ENCODE measurements around the gene GRIN2B. TPM values are rescaled to one million over a fixed set of nuclear protein-coding genes. Genes with fewer than 3 reads are reported as not detected.

GRIN2B gene
- 1 to 10 TPM in 2 of 3 donors, under 1 TPM in 1; 0.76 to 1.6 (median 1.1) TPM for polyA plus RNA-seq (ENCODE audit: insufficient read length in 3 of 3)

GRCh38 chr12:13981296-13981962, at the start of gene GRIN2B:
TSS of gene GRIN2B (minus strand) at chr12:13981602. CDS start at chr12:13866208, 115,394 bp downstream.
- DNase-seq (ENCODE audit: low read depth in 3 of 3, low spot score in 2 of 3) = peak in 2 of 3 donors; percentile 33 to 39

- no peak for DNase-seq (ENCODE audit: low read depth in 3 of 3, low spot score in 2 of 3)
Observed at GRCh38 chr12:14026537-14026936, 45.1 kb upstream of the GRIN2B start.

GRCh38 chr12:14024591-14024990, 43.2 kb upstream of the GRIN2B start:
- DNase-seq (ENCODE audit: low read depth in 3 of 3, low spot score in 2 of 3) = no peak

DNA sequence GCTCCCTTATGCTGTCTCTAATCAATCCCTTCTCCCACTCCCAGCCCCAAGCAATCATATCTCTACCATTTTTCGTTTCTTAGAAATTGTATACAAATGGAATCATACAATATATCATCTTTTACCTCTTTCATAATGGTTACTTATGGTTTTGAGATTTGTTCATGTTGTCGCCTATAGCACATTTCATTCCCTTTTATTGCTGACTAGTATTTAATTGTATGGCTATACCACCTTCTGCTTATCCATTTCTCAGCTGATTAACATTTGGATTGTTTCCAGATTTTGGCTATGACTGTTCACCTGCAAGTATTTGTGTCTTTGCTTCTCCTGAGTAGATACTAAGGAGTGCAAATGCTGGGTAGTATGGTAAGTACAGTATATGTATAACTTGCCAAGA, 36.7 kb upstream of the GRIN2B start:
- DNase-seq (ENCODE audit: low read depth in 3 of 3, low spot score in 2 of 3) = no peak

- no peak for DNase-seq (ENCODE audit: low read depth in 3 of 3, low spot score in 2 of 3)
Observed at GRCh38 chr12:14010989-14011388, 29.6 kb upstream of the GRIN2B start.

DNA sequence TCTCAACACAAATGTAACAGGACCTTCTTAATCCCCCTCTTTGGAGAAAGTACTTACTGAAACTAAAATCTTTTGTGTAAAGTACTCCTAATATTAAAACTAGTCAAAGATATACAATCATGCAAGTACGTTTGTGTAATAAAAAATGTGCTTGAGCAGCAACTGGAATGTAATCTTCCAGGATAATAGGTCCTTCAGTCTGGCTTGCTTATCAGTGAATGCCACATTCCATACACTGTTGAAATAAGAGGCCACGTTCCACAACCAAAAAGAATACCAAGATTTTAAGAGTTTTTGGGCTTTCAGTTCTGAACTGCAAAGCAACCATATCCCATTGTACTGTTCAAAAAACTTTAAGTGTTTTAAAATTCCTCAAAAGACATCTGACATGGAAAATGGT, 26.2 kb upstream of the GRIN2B start:
- no peak for DNase-seq (ENCODE audit: low read depth in 3 of 3, low spot score in 2 of 3)

DNA sequence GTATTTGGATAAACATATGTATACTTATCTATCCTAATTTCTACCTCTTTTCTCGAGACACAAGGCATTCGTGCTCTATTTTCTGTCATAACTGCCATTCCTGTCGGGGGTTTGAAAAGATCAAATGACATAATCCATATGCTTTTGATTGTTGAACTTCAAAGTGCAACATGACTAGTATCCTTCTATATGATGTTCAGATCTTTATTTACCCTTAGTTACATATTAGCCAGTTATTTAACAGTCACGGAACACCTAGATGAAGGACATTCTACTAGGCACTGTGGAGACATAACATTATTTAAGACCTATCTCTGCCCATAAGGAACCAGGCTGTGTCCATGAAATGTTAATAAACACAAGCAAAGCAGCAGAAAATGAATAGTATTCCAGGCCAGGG, 11.2 kb upstream of the GRIN2B start:
- DNase-seq (ENCODE audit: low read depth in 3 of 3, low spot score in 2 of 3) = no peak

- no peak for DNase-seq (ENCODE audit: low read depth in 3 of 3, low spot score in 2 of 3)
Observed at GRCh38 chr12:13992106-13992505, 10.7 kb upstream of the GRIN2B start.

- DNase-seq (ENCODE audit: low read depth in 3 of 3, low spot score in 2 of 3) = no peak
Observed at GRCh38 chr12:13986031-13986430, 4.6 kb upstream of the GRIN2B start.

GRCh38 chr12:13981990-13982389, 588 bp upstream of the GRIN2B start:
- DNase-seq (ENCODE audit: low read depth in 3 of 3, low spot score in 2 of 3) = peak in 1 of 3 donors; percentile 23

- peak in 1 of 3 donors; percentile 12 for DNase-seq (ENCODE audit: low read depth in 3 of 3, low spot score in 2 of 3)
Observed at GRCh38 chr12:13980538-13981295, 685 bp downstream of the GRIN2B start.

DNA sequence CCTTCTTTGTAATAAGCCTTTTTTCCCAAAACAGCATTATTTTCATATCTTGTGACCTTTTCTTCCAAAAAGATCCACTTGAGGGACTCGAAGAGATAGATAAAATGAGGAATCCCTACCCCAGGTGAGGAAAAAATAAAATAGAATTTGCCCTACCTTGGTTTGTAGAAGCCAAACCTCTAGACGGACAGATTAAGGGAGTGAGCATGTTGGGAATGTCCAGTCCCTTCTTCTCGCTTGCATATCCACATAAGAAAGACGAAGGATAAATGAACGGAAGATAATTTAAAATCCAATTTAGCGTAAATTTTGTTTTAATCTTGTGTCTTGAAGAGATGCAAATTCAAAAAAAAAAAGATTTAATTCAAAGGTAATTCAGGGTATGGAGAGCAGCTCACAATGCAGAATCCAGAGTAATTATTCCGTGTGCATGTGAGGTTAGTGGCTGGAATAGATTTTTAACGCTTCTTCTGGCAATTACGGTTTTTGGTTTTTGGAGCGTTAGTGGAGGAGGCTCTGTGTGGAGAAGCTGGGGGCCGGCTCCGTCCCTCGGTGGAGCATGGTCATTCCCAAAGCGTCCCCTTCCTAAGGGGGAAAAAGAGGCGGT, 1.5 kb downstream of the GRIN2B start:
- no peak for DNase-seq (ENCODE audit: low read depth in 3 of 3, low spot score in 2 of 3)

GRCh38 chr12:13978876-13979275, 2.5 kb downstream of the GRIN2B start:
- no peak for DNase-seq (ENCODE audit: low read depth in 3 of 3, low spot score in 2 of 3)

GRCh38 chr12:13976880-13977279, 4.5 kb downstream of the GRIN2B start:
- no peak for DNase-seq (ENCODE audit: low read depth in 3 of 3, low spot score in 2 of 3)

GRCh38 chr12:13976028-13976584, 5.3 kb downstream of the GRIN2B start:
- DNase-seq (ENCODE audit: low read depth in 3 of 3, low spot score in 2 of 3) = no peak

GRCh38 chr12:13973996-13974395, 7.4 kb downstream of the GRIN2B start:
- no peak for DNase-seq (ENCODE audit: low read depth in 3 of 3, low spot score in 2 of 3)

DNA sequence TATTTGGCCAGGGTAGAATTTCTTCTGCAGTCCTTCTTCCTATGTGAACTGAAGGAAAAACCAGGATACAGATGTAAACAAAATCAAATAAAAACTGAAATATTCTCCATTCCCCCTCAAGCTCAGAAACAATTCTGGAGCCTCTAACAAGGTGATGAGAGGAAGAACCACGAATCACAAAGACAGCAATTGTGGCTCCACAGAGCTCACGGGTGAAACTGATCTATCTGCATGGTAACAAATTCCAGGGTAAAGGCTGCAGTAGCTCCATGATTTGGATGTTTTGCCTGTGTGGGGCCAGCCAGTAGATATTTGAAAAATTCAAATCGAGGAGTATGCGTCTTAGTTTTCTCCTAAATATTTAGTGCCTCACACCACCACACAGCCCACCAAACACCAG, 10.6 kb downstream of the GRIN2B start:
- DNase-seq (ENCODE audit: low read depth in 3 of 3, low spot score in 2 of 3) = no peak

DNA sequence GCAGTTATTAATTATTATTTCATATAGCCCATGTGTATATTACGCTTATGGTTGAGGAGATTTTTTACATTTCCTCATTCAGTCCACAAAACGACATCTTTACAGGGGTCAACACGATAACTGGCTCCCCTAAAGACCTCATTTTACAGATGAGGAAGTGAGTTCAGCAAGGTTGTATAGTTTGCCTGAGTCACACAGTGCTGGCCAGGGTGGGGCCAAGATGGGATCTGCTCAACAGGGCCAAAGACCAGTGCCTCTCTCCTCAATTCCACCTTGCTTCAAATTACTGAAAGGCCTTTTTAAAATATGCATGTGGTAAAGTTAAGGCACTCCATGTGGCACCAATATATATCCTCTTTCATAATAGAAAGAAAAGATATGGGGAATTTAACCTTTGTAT, 13.1 kb downstream of the GRIN2B start:
- no peak for DNase-seq (ENCODE audit: low read depth in 3 of 3, low spot score in 2 of 3)

DNA sequence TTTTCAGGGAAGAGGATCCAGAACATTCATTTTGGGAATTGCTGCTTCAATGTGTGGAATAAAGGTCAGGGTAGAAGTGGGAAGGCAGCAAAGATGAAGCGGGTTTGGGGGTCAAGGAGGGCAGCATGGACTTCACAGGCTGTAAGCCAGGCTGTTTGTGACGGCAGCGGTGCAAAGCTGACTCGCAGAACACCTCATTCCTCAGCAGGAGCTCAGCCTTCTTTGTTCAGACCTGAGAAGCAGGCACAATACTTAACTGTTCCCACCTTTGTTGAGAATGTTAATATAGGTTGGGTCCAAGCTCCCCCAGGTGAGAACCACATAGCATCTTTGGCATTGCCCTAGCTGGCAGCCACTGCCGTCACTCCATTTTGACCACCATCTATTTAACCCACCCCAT, 16.7 kb downstream of the GRIN2B start:
- no peak for DNase-seq (ENCODE audit: low read depth in 3 of 3, low spot score in 2 of 3)

DNA sequence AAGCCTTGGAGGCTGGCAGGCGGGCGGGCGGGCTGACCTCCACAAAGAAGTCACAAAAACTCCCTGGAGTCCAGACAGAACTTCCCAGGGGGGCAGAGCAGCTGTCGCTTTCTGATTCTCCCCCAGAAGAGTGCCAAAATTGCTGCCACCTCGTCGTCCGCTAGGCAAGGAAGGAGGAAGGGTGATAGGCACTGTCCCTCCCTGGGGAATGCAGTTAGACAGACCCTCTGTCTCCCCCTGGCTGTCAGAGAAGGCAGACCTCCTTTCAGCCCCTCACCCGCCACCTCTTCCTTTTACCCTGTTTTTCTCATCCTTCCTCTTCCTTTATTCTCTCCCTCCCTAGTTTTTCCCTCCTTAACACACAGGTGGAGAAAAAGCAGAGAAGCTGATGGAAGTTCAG, 18.7 kb downstream of the GRIN2B start:
- no peak for DNase-seq (ENCODE audit: low read depth in 3 of 3, low spot score in 2 of 3)

- no peak for DNase-seq (ENCODE audit: low read depth in 3 of 3, low spot score in 2 of 3)
Observed at GRCh38 chr12:13961971-13962370, 19.4 kb downstream of the GRIN2B start.

Measured in right renal cortex interstitium (tissue), 3 donors.